Stomach smooth muscle (tissue), 2 donors: ENCODE data around the gene SCG5.

Experiments used
- H3K27ac ChIP-seq: one replicate; pipeline ENCODE4 v1.7.0; 2013; ENCODE audit warnings: mild to moderate bottlenecking, low read length, inconsistent platforms
- H3K27me3 ChIP-seq, 2 donors: one replicate each; pipeline ENCODE4 v1.7.0; 2013; ENCODE audit warnings: low read length in 2 of 2; ENCODE audit not compliant: insufficient read depth in 2 of 2, control insufficient read depth in 1 of 2
- H3K36me3 ChIP-seq, 2 donors: one replicate each; pipeline ENCODE4 v1.7.0; 2013; ENCODE audit warnings: low read length in 2 of 2; ENCODE audit not compliant: control insufficient read depth in 2 of 2, insufficient read depth in 2 of 2
- H3K4me1 ChIP-seq: one replicate; pipeline ENCODE4 v1.7.0; 2013; ENCODE audit warnings: low read length; ENCODE audit not compliant: control insufficient read depth, insufficient read depth
- H3K4me3 ChIP-seq, 2 donors: one replicate each; pipeline ENCODE4 v1.7.0; 2013; ENCODE audit warnings: low read length in 2 of 2
- H3K9ac ChIP-seq, 2 donors: one replicate each; pipeline ENCODE4 v1.7.0; 2013; ENCODE audit warnings: low read length in 2 of 2, mild to moderate bottlenecking in 1 of 2
- H3K9me3 ChIP-seq, 2 donors: one replicate each; pipeline ENCODE4 v1.7.0; 2013; ENCODE audit warnings: low read length in 2 of 2; ENCODE audit not compliant: control insufficient read depth in 2 of 2
- donor health status: healthy.
- donor health status: Pancreatic carcinoma.

The SCG5 gene

GRCh38 chr15:32709295-32710033 lies 68.0 kb downstream of the SCG5 start:
- Histone ChIP-seq H3K27ac (no peak overlapping the region), H3K4me1 (no peaks in the 10 kb centered on the region), H3K27me3 (no peaks in the 10 kb centered on the region), H3K36me3 (no peaks in the 10 kb centered on the region), H3K9ac (no peak overlapping the region), H3K4me3 (no peak overlapping the region), H3K9me3 (no peaks in the 10 kb centered on the region)

GRCh38 chr15:32715276-32715675 lies 73.8 kb downstream of the SCG5 start:
- Histone ChIP-seq H3K27me3 (peaks cover 0 to 4% of the 10 kb centered on the region in 2 donors), H3K27ac (peak overlapping the region; percentile 31), H3K9me3 (no peaks in the 10 kb centered on the region), H3K4me1 (peaks cover 19% of the 10 kb centered on the region), H3K36me3 (no peaks in the 10 kb centered on the region), H3K4me3 (no peak overlapping the region), H3K9ac (no peak overlapping the region)

GRCh38 chr15:32716216-32716914 lies 74.9 kb downstream of the SCG5 start:
- Histone ChIP-seq H3K27ac (peak overlapping the region; percentile 84), H3K4me1 (peaks cover 23% of the 10 kb centered on the region), H3K9me3 (no peaks in the 10 kb centered on the region), H3K9ac (no peak overlapping the region), H3K4me3 (peak overlapping the region; percentile 59 to 89), H3K36me3 (no peaks in the 10 kb centered on the region), H3K27me3 (peaks cover 0 to 4% of the 10 kb centered on the region in 2 donors)

- H3K27ac ChIP-seq, result peak overlapping the region; percentile 84
- peaks cover 0 to 4% of the 10 kb centered on the region in 2 donors for H3K27me3 ChIP-seq
- no peaks in the 10 kb centered on the region for H3K36me3 ChIP-seq
- peak overlapping the region; percentile 72 to 78 for H3K9ac ChIP-seq
- H3K9me3 ChIP-seq, result no peaks in the 10 kb centered on the region
- peak overlapping the region; percentile 59 to 89 for H3K4me3 ChIP-seq
- H3K4me1 ChIP-seq, result peaks cover 23% of the 10 kb centered on the region
Measured at GRCh38 chr15:32716915-32717425, 75.5 kb downstream of the SCG5 start.

- Histone ChIP-seq H3K9me3 (no peaks in the 10 kb centered on the region), H3K27me3 (peaks cover 0 to 4% of the 10 kb centered on the region in 2 donors), H3K4me3 (peak within 1 kb of the TSS; percentile 87 to 89), H3K36me3 (no peaks in the 10 kb centered on the region), H3K4me1 (peaks cover 23% of the 10 kb centered on the region), H3K27ac (peak within 1 kb of the TSS; percentile 84), H3K9ac (peak within 1 kb of the TSS; percentile 72 to 78)
Measured at GRCh38 chr15:32717426-32718226, 76.1 kb downstream of the SCG5 start, which contains the start of gene GREM1. TSS of gene GREM1 (plus strand) at chr15:32718004. CDS start at chr15:32730691, 12,687 bp downstream.

GRCh38 chr15:32718227-32718820 lies 76.8 kb downstream of the SCG5 start:
- Histone ChIP-seq H3K9ac (peak overlapping the region; percentile 43 to 69), H3K27ac (peak overlapping the region; percentile 84), H3K36me3 (no peaks in the 10 kb centered on the region), H3K9me3 (no peaks in the 10 kb centered on the region), H3K4me3 (peak overlapping the region; percentile 87 to 89), H3K4me1 (peaks cover 23% of the 10 kb centered on the region), H3K27me3 (peaks cover 0 to 4% of the 10 kb centered on the region in 2 donors)

GRCh38 chr15:32718821-32719716 lies 77.6 kb downstream of the SCG5 start:
- peaks cover 0 to 4% of the 10 kb centered on the region in 2 donors for H3K27me3 ChIP-seq

GRCh38 chr15:32721596-32721995 lies 80.1 kb downstream of the SCG5 start:
- Histone ChIP-seq H3K4me3 (no peak overlapping the region), H3K27ac (no peak overlapping the region), H3K4me1 (peaks cover 23% of the 10 kb centered on the region), H3K9ac (no peak overlapping the region), H3K9me3 (no peaks in the 10 kb centered on the region), H3K27me3 (no peaks in the 10 kb centered on the region), H3K36me3 (peaks cover 0 to 2% of the 10 kb centered on the region in 2 donors)

More at GRCh38 chr15:32718821-32719716, 77.6 kb downstream of the SCG5 start:
- Histone ChIP-seq H3K9me3 (no peaks in the 10 kb centered on the region), H3K4me3 (peak overlapping the region; percentile 87 to 89), H3K36me3 (no peaks in the 10 kb centered on the region), H3K4me1 (peaks cover 23% of the 10 kb centered on the region), H3K27ac (peak overlapping the region; percentile 84), H3K9ac (peak overlapping the region; percentile 43 to 69)

GRCh38 chr15:32722136-32722535 lies 80.6 kb downstream of the SCG5 start:
- Histone ChIP-seq H3K27ac (no peak overlapping the region), H3K9ac (no peak overlapping the region), H3K4me1 (peaks cover 20% of the 10 kb centered on the region), H3K27me3 (no peaks in the 10 kb centered on the region), H3K4me3 (no peak overlapping the region), H3K9me3 (no peaks in the 10 kb centered on the region), H3K36me3 (peaks cover 0 to 2% of the 10 kb centered on the region in 2 donors)
